ENCODE results near the gene HOXA11. TPM values are rescaled to one million over a fixed set of nuclear protein-coding genes. Genes with fewer than 3 reads are reported as not detected.

HOXA11 gene
- total RNA-seq = 17.8 and 24.3 TPM in 2 replicates

DNA sequence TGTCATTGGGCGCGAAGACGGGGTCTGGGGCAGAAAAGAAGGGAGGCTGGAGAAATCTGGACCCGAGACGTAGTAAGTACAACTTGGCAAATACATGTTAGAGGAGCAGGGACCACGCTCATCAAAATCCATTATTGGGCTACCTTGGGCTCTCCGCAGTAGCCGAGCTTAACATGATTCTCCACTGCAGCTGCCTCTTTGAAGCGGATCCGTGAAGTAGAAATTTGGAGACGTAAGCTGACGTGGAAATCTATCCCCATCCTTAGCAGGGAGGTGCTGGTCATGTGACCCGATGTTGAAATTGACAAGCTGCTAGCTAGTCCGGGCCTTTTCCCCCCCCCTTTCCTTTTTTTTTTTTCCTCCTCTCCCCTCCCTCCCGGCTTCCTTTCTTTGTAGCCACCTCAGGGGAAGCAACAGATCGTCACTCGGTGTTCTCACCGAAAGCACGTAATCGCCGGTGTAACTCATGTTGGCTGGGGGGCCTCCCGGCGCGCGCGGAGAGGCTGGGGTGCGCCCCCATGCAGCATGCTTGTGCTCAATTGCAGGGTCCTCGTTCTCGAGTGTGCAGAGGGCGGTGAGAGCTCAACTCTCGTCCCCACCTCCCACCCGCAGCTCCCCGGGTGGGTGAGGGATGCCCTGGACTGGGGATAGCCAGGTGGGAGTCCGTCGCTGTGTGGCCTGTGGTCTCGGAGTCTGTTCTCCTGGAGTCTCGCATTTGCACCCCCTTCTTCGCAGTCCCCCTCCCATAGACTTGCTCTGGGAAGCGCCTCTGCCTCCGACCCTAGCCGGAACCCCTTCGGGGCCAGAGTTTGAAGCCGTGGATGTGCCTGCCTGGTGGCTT is at the start of gene HOXA11:
TSS of gene HOXA11 (minus strand) at position 220 of the 841 bp plus-strand sequence. CDS start at position 132, 88 bp downstream.

DNA sequence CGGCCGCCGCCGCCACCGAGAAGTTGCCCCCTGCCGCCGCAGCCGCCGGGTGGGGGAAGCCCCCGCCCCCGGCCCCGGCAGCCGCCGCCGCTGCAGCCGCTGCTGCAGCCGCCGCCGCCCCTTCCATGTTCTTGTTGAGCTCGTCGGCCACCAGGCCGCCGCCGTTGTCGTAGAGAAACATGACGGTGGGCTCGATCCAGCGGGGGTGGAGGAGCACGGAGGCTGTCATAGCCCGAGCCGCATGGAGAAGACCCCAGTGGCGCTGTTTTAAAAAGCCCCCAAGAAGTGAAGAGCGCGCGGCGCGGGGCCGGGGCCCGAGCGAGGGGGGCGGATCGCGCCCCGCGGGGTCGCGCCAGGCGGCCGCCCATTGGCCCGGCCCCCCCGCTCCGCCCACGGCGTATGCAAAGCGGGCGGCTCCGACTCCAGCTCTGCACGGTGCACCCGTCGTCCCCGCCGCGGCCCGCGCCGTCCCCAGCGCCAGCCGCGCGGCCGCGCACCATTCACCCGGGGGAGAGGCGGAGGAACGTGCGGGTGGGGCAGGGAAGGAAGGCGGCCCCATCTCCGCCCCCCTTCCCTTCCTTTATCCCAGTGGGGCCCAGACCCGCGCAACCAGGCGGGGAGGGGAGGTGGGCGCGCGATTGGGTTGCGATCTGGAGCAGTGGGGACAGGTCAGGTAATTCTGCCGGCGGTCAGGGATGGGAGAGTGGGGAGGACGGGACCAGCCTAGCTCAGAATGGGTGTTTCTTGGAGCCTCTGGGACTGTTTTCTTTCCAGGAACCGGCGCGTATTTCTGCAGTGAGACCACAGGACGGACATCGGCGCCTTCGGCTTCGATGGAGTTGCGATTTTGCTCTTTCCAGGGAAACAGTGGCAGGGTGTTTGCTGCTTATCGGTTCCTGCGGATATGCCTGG is 15.1 kb upstream of the HOXA11 start, which contains the start of gene HOXA13:
TSS of gene HOXA13 (minus strand) at position 243 of the 912 bp plus-strand sequence. CDS start at position 229, 14 bp downstream.

DNA sequence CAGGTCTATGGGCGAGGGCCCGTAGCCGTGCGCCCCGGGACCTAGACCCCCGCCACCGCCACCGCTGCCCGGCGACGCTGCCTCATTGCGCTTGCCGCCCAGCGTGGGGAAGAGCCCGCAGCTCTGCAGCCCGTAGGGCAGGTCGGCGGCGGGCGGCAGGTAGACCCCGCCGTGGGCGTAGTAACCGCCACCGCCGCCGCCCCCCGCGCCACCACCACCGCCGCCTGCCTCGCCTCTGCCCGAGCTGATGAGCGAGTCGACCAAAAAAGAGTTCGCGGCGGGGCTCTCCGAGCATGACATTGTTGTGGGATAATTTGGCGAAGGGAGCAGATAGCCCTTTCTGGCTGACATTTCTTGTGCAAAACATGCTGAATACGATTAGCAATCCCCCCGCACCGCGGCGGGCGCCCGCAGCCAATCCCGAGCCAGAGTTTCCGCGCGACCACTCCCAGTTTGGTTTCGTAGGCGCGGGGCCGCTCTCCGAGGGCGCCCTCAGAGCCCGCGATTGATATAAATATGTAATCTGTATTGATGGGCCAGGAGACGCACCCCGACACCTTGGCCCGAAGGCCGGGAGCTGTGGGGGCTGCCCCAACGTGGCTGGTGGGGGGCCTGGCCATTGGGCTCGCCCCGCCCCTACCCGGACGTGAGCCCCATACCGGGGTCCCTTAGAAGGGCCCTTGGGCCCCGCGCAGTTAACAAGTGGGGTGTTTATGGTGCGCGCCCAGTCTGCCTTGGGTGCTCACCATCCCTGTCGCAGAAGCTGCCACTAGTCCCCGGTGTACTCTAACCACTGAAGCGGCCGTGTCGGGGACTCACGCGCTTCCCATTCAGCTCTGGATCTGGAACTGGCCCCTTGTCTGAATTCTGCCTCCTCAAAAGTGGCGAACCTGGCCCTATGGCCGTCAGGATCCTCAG is 10.8 kb downstream of the HOXA11 start, which contains the start of gene HOXA10:
TSS of gene HOXA10 (minus strand) at position 365 of the 918 bp plus-strand sequence. CDS start at position 351, 14 bp downstream.

DNA sequence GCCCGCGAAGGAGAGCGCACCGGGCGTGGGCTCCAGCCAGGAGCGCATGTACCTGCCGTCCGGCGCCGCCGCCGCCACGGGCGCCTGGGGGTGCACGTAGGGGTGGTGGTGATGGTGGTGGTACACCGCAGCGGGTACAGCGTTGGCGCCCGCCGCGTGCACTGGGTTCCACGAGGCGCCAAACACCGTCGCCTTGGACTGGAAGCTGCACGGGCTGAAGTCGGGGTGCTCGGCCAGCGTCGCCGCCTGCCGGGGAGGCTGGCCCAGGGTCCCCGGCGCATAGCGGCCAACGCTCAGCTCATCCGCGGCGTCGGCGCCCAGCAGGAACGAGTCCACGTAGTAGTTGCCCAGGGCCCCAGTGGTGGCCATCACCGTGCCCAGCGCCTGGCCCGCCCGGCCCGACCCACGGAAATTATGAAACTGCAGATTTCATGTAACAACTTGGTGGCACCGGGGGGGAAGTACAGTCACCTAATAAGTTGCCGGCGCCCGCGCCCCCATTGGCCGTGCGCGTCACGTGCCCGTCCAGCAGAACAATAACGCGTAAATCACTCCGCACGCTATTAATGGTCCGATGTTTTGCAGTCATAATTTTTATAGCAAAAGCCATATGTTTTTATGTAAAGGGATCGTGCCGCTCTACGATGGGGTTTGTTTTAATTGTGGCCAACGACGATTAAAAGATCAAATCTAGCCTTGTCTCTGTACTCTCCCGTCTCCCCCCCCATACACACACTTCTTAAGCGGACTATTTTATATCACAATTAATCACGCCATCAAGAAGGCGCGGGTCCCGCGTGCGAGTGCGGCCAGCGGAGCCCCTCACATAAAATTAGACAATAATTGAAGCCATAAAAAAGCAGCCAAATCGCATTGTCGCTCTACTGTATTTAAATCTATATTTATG is 19.7 kb downstream of the HOXA11 start, which contains the start of gene HOXA9:
TSS of gene HOXA9 (minus strand) at position 449 of the 907 bp plus-strand sequence. CDS start at position 369, 80 bp downstream.

DNA sequence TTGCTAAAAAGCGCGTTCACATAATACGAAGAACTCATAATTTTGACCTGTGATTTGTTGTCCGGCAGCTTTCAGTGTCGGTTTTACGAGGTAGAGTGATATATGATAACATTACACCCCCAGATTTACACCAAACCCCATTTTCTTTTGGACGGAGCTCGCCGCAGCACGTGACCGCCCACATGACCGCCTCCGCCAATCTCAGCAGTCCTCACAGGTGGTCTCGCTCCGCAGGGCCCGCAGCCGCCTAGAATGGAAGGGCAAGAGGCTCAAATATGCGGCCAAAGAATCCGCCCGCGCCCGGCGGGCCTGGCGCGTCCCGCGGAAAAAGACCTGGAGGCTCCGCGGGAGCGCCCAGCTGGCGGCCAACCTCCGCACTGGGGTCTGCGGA is 28.5 kb downstream of the HOXA11 start, which contains the start of gene HOXA7:
TSS of gene HOXA7 (minus strand) at position 168 of the 391 bp plus-strand sequence. CDS start at position 38, 130 bp downstream.

DNA sequence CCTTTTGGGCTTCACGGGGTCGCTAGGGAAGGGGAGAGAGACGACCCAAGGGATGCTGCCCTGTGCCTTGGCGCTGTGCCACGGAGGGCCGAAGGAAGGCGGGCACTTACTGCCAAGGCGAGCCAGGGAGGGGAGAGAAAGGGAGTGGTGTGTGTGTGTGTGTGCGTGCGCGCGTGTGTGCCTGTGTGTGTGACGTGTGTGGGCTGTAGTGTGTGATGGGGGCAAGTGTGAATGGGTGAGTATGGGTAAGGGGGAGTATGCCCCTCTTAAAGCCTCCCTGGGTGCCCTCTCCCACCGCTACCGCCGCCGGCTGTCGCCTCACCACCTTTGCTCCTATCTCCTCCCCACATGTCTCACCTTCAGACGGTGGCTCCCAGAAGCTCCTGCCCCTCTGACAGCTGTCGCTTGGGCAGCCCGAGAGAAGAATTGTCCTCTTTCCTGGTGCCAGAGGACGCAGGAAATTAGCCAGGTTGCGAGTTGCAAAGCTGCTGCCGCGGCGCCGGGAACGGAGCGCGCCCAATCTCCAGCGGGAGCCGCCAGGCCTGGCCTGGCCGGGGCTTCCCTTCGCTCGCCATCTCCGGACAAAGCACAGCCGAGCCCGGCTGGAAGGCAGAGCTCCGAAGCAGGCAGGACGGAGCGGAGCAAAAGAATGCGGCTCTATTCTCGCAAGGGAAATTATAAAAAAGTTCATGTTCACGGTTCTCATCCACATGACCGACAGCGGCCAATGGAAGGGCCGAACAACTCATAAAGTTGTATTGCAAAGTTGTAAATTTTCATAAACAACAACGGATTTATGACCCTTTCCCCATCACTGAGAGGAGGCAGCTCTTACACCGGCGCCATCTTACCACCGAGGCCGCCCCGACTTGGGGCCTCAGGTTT is 32.9 kb downstream of the HOXA11 start, which contains the start of gene HOXA3:
TSS of gene HOXA3 (minus strand) at position 653 of the 885 bp plus-strand sequence. CDS start 41,943 bp downstream, outside the sequence.

DNA sequence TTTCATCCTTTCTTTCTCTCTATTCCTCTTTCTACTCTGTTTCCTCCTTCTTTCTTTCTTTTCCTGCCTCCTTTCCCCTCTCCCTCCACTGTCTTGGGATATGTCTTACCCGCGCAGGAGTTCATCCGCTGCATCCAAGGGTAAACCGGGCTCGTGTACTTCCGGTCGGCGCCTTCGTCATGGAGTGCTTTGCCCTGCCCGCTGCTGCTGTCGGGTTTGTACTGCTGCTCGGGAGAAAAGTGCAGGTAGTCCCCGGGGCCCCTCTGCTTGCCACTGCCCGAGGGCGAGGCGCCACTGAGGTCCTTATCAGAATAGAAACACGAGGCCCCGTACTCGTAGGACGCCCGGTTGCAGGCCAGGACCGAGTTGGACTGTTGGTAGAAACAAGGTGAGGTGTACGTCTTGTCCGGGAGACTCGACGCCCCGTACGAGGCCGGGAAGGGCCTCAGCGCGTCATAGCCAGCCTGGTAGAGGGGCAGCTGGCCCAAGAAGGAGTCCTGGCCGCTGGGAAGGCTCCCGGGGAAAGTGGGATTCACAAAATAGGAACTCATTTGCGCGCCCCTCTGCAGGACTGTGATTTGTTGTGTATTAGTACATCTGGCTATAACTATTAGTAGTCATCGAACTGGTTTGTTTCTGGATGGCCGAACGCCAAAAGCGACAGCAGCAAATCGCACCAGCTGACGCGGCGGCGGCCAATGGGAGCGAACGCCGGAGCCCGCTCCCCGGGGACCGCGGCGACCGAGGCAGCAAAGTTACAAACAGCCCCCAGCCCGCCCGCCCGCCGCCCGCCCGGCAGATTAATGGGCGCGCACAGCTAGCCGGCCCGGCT is 37.6 kb downstream of the HOXA11 start, which contains the start of gene HOXA6:
TSS of gene HOXA6 (minus strand) at position 576 of the 832 bp plus-strand sequence. CDS start at position 551, 25 bp downstream.

DNA sequence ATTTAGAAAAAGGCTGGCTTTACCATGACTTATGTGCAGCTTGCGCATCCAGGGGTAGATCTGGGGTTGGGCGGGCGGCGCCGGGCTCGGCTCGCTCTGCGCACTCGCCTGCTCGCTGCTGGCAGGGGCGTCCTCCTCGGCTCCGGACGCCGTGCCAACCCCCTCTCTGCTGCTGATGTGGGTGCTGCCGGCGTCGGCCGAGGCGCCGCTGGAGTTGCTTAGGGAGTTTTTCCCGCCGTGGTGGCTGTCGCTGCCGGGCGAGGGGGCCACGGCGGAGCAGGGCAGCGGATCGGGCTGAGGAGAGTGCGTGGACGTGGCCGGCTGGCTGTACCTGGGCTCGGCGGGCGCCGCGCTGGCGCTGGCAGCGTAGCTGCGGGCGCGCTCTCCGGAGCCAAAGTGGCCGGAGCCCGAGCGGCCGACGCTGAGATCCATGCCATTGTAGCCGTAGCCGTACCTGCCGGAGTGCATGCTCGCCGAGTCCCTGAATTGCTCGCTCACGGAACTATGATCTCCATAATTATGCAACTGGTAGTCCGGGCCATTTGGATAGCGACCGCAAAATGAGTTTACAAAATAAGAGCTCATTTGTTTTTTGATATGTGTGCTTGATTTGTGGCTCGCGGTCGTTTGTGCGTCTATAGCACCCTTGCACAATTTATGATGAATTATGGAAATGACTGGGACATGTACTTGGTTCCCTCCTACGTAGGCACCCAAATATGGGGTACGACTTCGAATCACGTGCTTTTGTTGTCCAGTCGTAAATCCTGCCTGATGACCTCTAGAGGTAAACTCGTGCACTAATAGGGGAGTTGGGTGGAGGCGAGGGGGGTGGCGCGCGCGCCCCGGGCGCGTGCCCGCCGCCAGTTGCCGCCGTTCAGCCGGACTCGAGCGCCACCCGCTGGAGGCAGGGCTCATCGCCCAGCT is 41.7 kb downstream of the HOXA11 start, which contains the start of gene HOXA5:
TSS of gene HOXA5 (minus strand) at position 659 of the 927 bp plus-strand sequence. CDS start at position 585, 74 bp downstream.

Small RNAs within 50 kb of the gene (small RNA-seq; reads per million reads assigned to genes)
- gene AC004080.5 (ENCODE audit: low replicate concordance) (not detected), gene RF02140 (ENCODE audit: low replicate concordance) (not detected), gene RF02141 (ENCODE audit: low replicate concordance) (not detected)

Other genes starting within 250 kb of the HOXA11 start
- 0.14 TPM in 1 of 2 replicates, not detected in the other for gene HOXA1, start 89.2 kb downstream of the HOXA11 start, total RNA-seq
- under 0.01 and 0.43 TPM in 2 replicates for gene HOXA2, start 82.5 kb downstream of the HOXA11 start, total RNA-seq
- 0.29 TPM in 1 of 2 replicates, not detected in the other for gene HOXA4, start 54.5 kb downstream of the HOXA11 start, total RNA-seq
- under 0.01 and 3.4 TPM in 2 replicates for gene HOXA5, start 41.6 kb downstream of the HOXA11 start, total RNA-seq
- 0.22 and 4.3 TPM in 2 replicates for gene HOXA6, start 37.5 kb downstream of the HOXA11 start, total RNA-seq
- 2.3 TPM in 1 of 2 replicates, not detected in the other for gene HOXA3, start 32.6 kb downstream of the HOXA11 start, total RNA-seq
- gene HOXA7, start 28.6 kb downstream of the HOXA11 start, total RNA-seq = 0.44 and 1.0 TPM in 2 replicates
- gene HOXA9, start 19.7 kb downstream of the HOXA11 start, total RNA-seq = 14.2 and 23.2 TPM in 2 replicates
- 15.5 and 23.3 TPM in 2 replicates for gene HOXA10, start 10.9 kb downstream of the HOXA11 start, total RNA-seq
- 4.0 and 6.8 TPM in 2 replicates for gene HOXA13, start 14.9 kb upstream of the HOXA11 start, total RNA-seq
- gene EVX1, start 57.6 kb upstream of the HOXA11 start, total RNA-seq = not detected in 2 replicates